COR-L47 (cell line): ENCODE measurements around the gene MYOD1.

Experiments
- DNase-seq: peaks from one replicate; lab custom pipeline; 2025; lab: John Stamatoyannopoulos, UW

MYOD1 gene

GRCh38 chr11:17734986-17735817 lies 15.8 kb downstream of the MYOD1 start:
- peak; percentile 47 for DNase-seq

- DNase-seq, result peak; percentile 16
These were observed 16.6 kb downstream of the MYOD1 start for GRCh38 chr11:17735818-17736578.

DNA sequence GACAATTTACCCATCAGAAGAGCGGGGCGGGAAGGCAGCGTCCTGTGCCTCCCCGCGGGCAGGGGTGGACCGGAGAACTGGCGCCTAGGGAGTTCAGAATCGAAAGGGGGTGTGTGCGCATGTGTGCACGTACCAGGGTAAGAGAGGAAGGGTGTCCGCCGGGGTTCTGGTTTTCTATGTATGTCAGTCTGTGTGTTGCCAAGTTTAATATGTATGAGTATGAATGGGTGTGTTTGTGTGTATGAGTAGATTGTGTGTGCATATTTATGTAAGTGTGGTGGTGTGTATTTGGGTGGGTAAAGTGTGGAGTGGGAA lies 17.2 kb downstream of the MYOD1 start:
- DNase-seq, result no peak

DNA sequence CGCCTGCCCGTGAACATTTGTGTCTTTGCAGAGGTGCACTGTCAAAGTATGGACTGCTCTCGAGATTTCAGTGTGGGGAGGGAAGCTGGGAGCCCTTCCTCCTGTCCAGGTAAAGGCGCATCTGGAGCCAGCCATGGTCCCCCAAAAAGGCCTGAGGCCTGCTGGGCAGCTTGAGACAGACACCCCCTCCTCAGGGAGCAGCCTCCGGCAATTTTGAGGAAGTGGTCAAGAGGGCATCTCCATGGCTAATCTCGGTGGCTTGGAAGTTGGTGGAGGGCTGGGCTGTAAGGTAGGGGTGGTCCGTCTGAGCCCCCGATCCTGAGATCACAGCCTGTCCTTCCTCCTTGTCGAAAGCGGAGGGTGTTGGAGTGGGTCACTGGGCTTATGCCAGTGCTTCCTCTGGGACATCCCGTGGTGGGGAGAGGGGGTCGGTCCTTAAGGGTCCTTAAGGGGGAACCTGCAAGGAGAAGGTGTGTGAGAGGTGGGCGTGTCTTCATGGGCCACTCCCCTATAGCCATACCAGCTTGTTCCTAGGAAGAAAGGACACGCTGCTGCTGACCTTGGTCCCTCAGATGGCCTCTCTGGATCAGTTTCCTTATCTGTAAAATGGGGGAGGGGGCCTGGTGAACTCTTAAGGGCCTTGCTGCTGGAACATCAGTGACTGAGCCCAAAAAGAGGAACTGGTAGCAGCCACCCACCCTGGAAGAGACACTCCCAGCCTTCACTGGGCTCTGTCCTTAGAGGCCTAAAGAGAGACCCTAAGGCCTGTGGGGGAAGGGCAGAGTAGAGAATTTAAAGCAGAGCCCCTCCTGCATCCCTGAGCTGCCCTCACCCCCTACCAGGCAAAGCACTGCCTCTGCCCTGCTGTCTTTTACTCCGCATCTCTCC lies 17.8 kb downstream of the MYOD1 start:
- DNase-seq, result no peak

GRCh38 chr11:17738151-17738973 lies 19.0 kb downstream of the MYOD1 start:
- DNase-seq, result no peak

- DNase-seq, result no peak
These were observed 20.6 kb downstream of the MYOD1 start for GRCh38 chr11:17739945-17740338.

- no peak for DNase-seq
These were observed 21.4 kb downstream of the MYOD1 start for GRCh38 chr11:17740649-17741235.

GRCh38 chr11:17741487-17741886 lies 22.1 kb downstream of the MYOD1 start:
- DNase-seq, result no peak

DNA sequence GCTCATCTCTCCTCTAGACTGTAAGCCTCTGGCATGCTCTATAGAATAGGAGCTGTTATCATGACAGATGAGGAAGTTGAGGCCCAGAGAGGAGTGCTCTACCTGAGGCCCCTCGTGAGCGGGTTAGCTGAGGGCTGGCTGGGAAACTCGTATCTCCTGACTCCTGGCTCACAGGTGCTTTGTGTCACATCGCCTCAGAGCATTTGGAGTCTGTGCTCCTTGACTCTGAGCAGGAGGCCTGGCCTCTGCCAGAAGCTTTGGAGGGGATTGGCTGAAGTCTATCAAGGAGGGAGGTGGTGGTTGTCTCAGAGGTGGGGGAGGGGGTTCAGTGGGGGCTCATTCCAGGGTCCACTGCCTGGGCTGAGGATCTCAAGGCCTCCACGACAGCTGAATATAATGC lies 22.6 kb downstream of the MYOD1 start:
- no peak for DNase-seq

- DNase-seq, result no peak
These were observed 23.8 kb downstream of the MYOD1 start for GRCh38 chr11:17743026-17743807.

DNA sequence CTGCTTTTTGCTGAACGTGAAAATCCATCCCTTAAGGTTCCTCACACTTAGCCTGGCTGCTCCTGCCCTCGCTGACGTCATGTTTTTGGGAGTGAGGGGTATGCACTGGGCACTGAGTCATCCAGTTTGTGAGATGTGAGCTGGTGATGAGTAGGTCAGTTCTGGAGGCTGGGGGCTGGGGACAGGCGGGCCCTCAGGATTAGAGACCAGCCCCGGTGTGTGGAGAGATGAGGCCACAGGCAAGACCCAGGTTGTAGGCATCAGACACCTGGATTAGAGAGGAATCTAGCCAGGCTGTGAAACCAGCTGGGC lies 24.4 kb downstream of the MYOD1 start:
- DNase-seq, result no peak

DNA sequence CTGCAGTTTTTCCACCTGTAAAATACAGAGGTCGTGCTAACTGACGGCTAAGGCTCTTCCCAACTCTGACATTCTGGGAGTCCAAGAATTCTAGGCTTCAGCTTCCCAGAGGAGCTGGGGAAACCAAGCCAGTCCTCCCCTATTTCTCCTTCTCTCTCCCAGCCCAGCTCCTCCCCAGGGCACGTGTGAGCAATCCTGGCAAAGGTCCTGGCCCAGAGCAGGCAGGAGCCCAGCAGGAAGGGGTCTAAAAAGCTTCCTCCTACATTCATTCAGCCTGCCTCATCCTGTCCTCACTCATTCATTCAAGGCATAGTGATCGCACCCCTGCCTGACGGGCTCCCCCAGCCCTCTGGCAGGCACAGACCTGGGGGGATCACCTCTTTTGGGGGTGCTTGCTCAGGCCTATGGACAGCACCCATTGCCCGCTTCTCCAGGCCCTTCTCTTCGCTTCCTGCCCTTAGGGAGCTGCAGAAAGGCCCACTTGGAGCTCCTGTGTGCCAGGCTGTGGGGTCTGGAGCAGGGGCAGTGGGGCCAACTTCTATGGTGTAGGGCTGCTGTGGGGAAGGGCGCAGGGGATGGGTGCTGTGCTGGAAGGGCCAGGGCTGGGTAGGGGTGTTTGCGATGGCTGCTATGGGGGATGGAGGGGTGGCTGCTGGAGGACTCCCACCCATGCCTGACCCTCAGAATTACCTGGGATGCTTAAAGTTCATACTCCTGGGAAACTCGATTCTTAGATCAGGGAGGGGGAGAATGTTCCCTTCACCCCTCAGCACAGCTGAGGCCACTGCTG lies 25.0 kb downstream of the MYOD1 start:
- no peak for DNase-seq

- no peak for DNase-seq
These were observed 25.8 kb downstream of the MYOD1 start for GRCh38 chr11:17745023-17745772.

GRCh38 chr11:17746096-17746495 lies 26.7 kb downstream of the MYOD1 start:
- no peak for DNase-seq

DNA sequence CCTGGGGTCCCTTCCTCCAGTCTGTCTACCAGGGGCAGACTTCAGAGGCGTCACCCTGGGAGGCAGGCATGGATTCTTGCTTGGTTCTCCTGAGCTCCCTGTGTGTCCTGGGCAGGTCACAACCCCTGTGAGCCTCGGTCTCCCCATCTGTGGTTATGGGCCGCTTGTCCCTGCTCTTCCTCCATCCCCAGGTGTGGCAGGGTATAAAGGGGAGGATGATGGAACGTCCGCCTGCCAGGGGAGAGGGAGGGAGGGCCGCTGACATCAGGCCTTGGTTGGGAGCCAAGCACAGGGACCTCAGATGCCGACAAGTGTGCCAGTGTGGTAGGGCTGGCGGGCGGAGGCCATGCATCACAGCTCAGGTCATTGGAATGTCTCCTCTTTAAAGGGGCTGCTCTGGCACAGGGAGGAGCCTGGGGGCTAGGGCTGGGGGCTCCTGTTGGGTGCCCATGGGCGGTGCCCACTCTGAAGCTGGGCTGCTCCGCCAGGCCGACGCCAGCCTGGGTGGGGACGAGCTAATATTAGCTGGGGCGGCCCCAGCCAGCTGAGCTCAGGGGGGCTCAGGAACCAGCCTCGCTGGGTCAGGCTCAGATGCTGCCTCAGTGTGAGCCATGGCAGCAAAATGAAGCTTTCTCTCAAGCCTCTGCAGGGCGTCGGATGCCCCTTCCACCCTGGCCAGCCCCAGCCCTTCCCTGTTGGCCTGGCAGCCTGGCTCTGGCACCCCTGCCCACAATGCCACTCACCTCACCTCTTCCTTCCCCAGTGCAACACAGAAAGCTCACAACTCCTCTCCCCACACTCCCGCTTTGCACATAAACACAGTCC lies 28.0 kb downstream of the MYOD1 start:
- no peak for DNase-seq

GRCh38 chr11:17748044-17748443 lies 28.7 kb downstream of the MYOD1 start:
- DNase-seq, result no peak

DNA sequence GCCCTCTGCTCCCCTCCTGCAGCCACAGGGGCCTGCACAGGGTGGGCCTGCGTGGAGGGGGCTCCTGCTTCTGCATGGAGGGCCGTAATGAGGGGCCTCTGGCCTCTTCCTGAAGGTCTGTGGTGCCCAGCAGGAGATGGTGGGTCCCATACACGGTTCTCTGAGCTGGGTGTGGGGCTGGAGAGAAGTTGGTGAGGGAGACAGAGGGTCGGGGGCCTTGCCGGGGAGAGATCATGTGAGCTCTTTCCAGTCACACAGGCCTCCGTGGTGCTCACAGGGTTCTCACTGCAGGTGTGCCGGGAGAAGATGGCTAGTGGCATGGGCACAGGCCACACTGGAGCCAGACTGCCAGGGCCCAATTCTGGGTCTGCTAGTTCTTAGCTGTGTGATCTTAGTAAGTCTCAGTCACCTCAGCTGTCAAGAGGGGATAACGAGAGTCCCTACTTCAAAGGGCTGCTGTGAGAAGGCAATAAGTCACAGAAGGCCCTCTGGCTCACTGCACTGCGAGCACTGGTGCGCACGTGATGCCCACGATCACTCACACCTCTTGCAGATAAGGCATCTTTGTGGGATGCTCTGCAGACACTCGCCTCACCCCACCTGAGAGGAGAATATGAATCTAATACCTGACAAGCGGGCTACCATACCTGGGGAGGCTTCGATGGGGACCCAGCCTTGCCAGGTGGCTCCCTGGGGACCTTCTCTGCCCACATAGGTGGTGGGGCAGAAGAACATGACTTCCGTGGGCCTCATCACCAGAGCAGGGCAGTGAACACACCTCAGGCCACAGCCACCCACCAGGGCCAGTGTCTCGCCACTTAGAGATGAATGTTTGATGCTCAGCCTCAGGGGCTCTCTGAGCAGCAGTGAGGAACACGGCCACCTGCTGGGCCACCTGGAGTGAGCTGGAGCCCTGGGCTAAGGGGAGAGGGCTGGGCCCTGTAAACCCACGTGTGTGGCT lies 29.7 kb downstream of the MYOD1 start:
- DNase-seq, result peak; percentile 45
